K562 (cell line): ENCODE results near the gene ABAT. TPM values are rescaled to one million over a fixed set of nuclear protein-coding genes. Genes with fewer than 3 reads are reported as not detected.
A peak's percentile ranks its signal among the peaks of the same experiment; 100 is the strongest.

Experiments
- ATAC-seq: fragments of 200-7000 bp; cut with Tn5 transposase; 3 replicates; pipeline ENCODE4 v1.9.1; 2020; ENCODE audit warnings: moderate library complexity
- BruUV-seq: library from RNA; stranded (reverse); fragments of 400-500 nt; replicated peaks from 2 replicates; lab custom pipeline; 2021; lab: Mats Ljungman, UMichigan
- CTCF ChIA-PET: fragments of 300-600 bp; formaldehyde crosslinking; extraction: SDS; loops from one replicate; lab custom pipeline; 2021; ENCODE audit warnings: low intra/inter-chr PET ratio; lab: Yijun Ruan, JAX
- POLR2A ChIA-PET: fragments of 300-600, 350-650 bp; sonication (Branson Sonifier 250); formaldehyde crosslinking; extraction: SDS; loops from one replicate; lab custom pipeline; 2021; ENCODE audit warnings: antibody characterized with exemption, inconsistent platforms; lab: Yijun Ruan, JAX
- DNase-seq, 4 experiments: peaks; one replicate each; pipeline versions ENCODE4 v3.0.0 to v3.0.0-alpha.2; 2011 to 2018; ENCODE audit warnings: low spot score in 3 of 4, mixed read lengths in 3 of 4; ENCODE audit errors: extremely low read depth in 1 of 4
- FAIRE-seq: peaks from 2 replicates; lab custom pipeline; 2011; peaks lifted over from hg19 to GRCh38; lab: Jason Lieb, UNC
- H2AFZ ChIP-seq: 2 replicates; pipeline ENCODE4 v1.6.0; 2011; ENCODE audit warnings: low read depth, low read length, control low read depth, inconsistent platforms
- H3K27ac ChIP-seq: fragments of 200-600 bp; 3 replicates; pipeline ENCODE4 v1.8.0; 2011; ENCODE audit warnings: low read depth, mild to moderate bottlenecking, control low read depth, inconsistent platforms, low read length, moderate library complexity, mixed read lengths; ENCODE audit errors: extremely low read depth
- H3K27me3 ChIP-seq, 2 experiments: fragments of 300-600 bp in 1 of 2; 2 replicates in 1 of 2; 3 replicates in 1 of 2; pipeline versions ENCODE4 v1.6.0 to v1.8.0; 2011; ENCODE audit warnings: inconsistent platforms in 2 of 2, low read length in 2 of 2, mild to moderate bottlenecking in 1 of 2, mixed read lengths in 1 of 2, moderate library complexity in 1 of 2; ENCODE audit not compliant: control insufficient read depth in 2 of 2, insufficient read depth in 2 of 2
- H3K36me3 ChIP-seq: fragments of 300-600 bp; 3 replicates; pipeline ENCODE4 v1.8.0; 2011; ENCODE audit warnings: mild to moderate bottlenecking, low read length, inconsistent platforms; ENCODE audit not compliant: control insufficient read depth, insufficient read depth
- H3K4me1 ChIP-seq, 2 experiments: fragments of 200-600 bp in 1 of 2; replicated peaks in 1 of 2; 2 replicates in 1 of 2; 3 replicates in 1 of 2; pipeline versions ENCODE4 v1.5.1 to v1.8.0; 2011; ENCODE audit warnings: inconsistent platforms in 2 of 2, low read length in 2 of 2, mild to moderate bottlenecking in 1 of 2, mixed read lengths in 1 of 2, moderate library complexity in 1 of 2; ENCODE audit not compliant: control insufficient read depth in 2 of 2, insufficient read depth in 2 of 2
- H3K4me2 ChIP-seq: 2 replicates; pipeline ENCODE4 v1.6.1; 2011; ENCODE audit warnings: low read length, control low read depth, inconsistent platforms, mixed read lengths; ENCODE audit not compliant: insufficient read depth
- H3K4me3 ChIP-seq: fragments of 200-600 bp; sonication (generic), shearing (Covaris generic); 2 replicates; pipeline ENCODE4 v1.5.1; 2016; ENCODE audit warnings: control low read depth, inconsistent platforms
- H3K79me2 ChIP-seq: fragments of 200-600 bp; 3 replicates; pipeline ENCODE4 v1.8.0; 2011; ENCODE audit warnings: low read length, inconsistent platforms; ENCODE audit not compliant: control insufficient read depth, insufficient read depth
- H3K9ac ChIP-seq, 2 experiments: 2 replicates each; pipeline versions ENCODE4 v1.6.0 to v1.6.1; 2011; ENCODE audit warnings: low read depth in 2 of 2, low read length in 2 of 2, control low read depth in 1 of 2, inconsistent platforms in 1 of 2, mild to moderate bottlenecking in 1 of 2, mixed read lengths in 1 of 2; ENCODE audit not compliant: insufficient read depth in 1 of 2
- H3K9me1 ChIP-seq: one replicate; pipeline ENCODE4 v1.6.0; 2011; ENCODE audit warnings: inconsistent platforms, mild to moderate bottlenecking, low read length, moderate library complexity; ENCODE audit not compliant: control insufficient read depth, insufficient read depth
- H3K9me3 ChIP-seq: replicated peaks from 2 replicates; pipeline ENCODE4 v1.5.1; 2011; ENCODE audit warnings: low read depth, low read length, inconsistent platforms; ENCODE audit not compliant: control insufficient read depth, insufficient read depth
- H4K20me1 ChIP-seq: replicated peaks from 2 replicates; pipeline ENCODE4 v1.6.1; 2011; ENCODE audit warnings: low read length, inconsistent platforms, mixed read lengths; ENCODE audit not compliant: control insufficient read depth, insufficient read depth
- ARID1B ChIP-seq: fragments of 450-650 bp; IDR thresholded peaks from 2 replicates; pipeline ENCODE4 v1.6.1; 2016; ENCODE audit warnings: antibody characterized with exemption, mild to moderate bottlenecking, inconsistent platforms
- CBFA2T2 ChIP-seq: fragments of 450-650 bp; conservative IDR thresholded peaks from 2 replicates; pipeline ENCODE4 v1.6.1; 2017; ENCODE audit warnings: mild to moderate bottlenecking
- CBFA2T3 ChIP-seq: fragments of 450-650 bp; IDR thresholded peaks from 2 replicates; pipeline ENCODE4 v1.6.1; 2017
- NRF1 ChIP-seq, 2 experiments: fragments of 450-650 bp; IDR thresholded peaks in 1 of 2; conservative IDR thresholded peaks in 1 of 2; 2 replicates each; pipeline ENCODE4 v1.6.1; 2014; ENCODE audit warnings: mild to moderate bottlenecking in 2 of 2
- NUFIP1 ChIP-seq: fragments of 450-650 bp; IDR thresholded peaks from 2 replicates; pipeline ENCODE4 v1.6.1; 2018; ENCODE audit not compliant: partially characterized antibody
- RBM34 ChIP-seq: fragments of 200-400 bp; formaldehyde crosslinking; IDR thresholded peaks from 2 replicates; pipeline ENCODE4 v1.6.1; 2018; ENCODE audit warnings: low read length, borderline replicate concordance; ENCODE audit not compliant: insufficient read depth
- RFX1 ChIP-seq: fragments of 450-650 bp; IDR thresholded peaks from 2 replicates; pipeline ENCODE4 v1.6.1; 2016; ENCODE audit warnings: mild to moderate bottlenecking, moderate library complexity
- TAL1 ChIP-seq: fragments of 450-650 bp; IDR thresholded peaks from 2 replicates; pipeline ENCODE4 v1.6.1; 2016; ENCODE audit warnings: mild to moderate bottlenecking
- TCF3 ChIP-seq: sonication (generic); formaldehyde crosslinking; IDR thresholded peaks from 2 replicates; pipeline ENCODE4 v1.4.0; 2020; ENCODE audit warnings: mild to moderate bottlenecking, missing genetic modification reagents
- TSC22D4 ChIP-seq: fragments of 450-650 bp; IDR thresholded peaks from 2 replicates; pipeline ENCODE4 v1.6.1; 2016; ENCODE audit warnings: missing genetic modification characterization, missing biosample characterization, control low read depth
- WGBS: fragments of 100-300 bp; shearing (Covaris generic); methylation state at CpG from one replicate; pipeline ENCODE4 v1.1.6; 2016; ENCODE audit warnings: low coverage, mixed read lengths; ENCODE audit not compliant: insufficient coverage; ENCODE audit errors: missing lambda C conversion rate; 5-methylcytosine and 5-hydroxymethylcytosine counted together
- in situ Hi-C: fragments of 300-500 bp; cut with MboI; formaldehyde crosslinking; loops from 4 replicates; pipeline ENCODE4 v1.15.0; 2018; ENCODE audit warnings: inconsistent platforms, mixed read lengths
- intact Hi-C: fragments of 100-400 bp; cut with micrococcal nuclease; formaldehyde crosslinking; loops from 2 replicates; pipeline ENCODE4 v1.14.2; 2022
- polyA plus RNA-seq, 8 experiments: library from polyadenylated mRNA; depleted of rRNA in 4 of 8; stranded (reverse) in 5 of 8; unstranded in 3 of 8; fragments of >200 nt; fragmentation: Nextera tagmentation in 2 of 8; fragmentation: Illumina TruSeq in 1 of 8; extraction: Ambion mirVana in 2 of 8; extraction: Trizol in 1 of 8; gene quantifications; 2 replicates each; pipeline versions ENCODE4 v1.2.1 to v1.2.3, GENCODE V29; 2011 to 2014; ENCODE audit warnings: inconsistent platforms in 1 of 8, missing spikeins in 1 of 8
- total RNA-seq, 7 experiments: library from RNA; depleted of rRNA in 6 of 7; stranded (reverse); fragments of >200 nt in 6 of 7; fragmentation: Illumina TruSeq in 2 of 7; extraction: Trizol in 2 of 7; gene quantifications; 2 replicates each; pipeline versions ENCODE4 v1.2.1 to v1.2.3, GENCODE V29; 2011 to 2021; ENCODE audit warnings: low replicate concordance in 1 of 7
- TF ChIP-seq, protein P1 (sequence below): fragments of 250-450 bp; sonication (Bioruptor Pico); IDR thresholded peaks from 2 replicates; pipeline ENCODE4 v1.9.0; 2021; ENCODE audit warnings: mild to moderate bottlenecking, inconsistent platforms
- TF ChIP-seq, protein P2 (sequence below): sonication (generic); formaldehyde crosslinking; IDR thresholded peaks from 2 replicates; pipeline ENCODE4 v1.8.1; 2023; ENCODE audit warnings: mild to moderate bottlenecking, missing genetic modification reagents
- TF ChIP-seq, protein P3 (sequence below), 2 experiments: fragments of 450-650 bp in 1 of 2; sonication (generic) in 1 of 2; formaldehyde crosslinking in 1 of 2; IDR thresholded peaks in 1 of 2; conservative IDR thresholded peaks in 1 of 2; 2 replicates each; pipeline versions ENCODE4 v1.6.1 to v1.8.1; 2016 to 2023; ENCODE audit warnings: mild to moderate bottlenecking in 2 of 2, moderate library complexity in 2 of 2, inconsistent platforms in 1 of 2, missing genetic modification reagents in 1 of 2
- TF ChIP-seq, protein P4 (sequence below): fragments of 450-650 bp; IDR thresholded peaks from 2 replicates; pipeline ENCODE4 v1.7.1; 2018; ENCODE audit warnings: mild to moderate bottlenecking, low read depth; ENCODE audit not compliant: partially characterized antibody

ABAT gene
- total and polyA plus RNA-seq, 9 of the 15 experiments (the other 6 are each of a cell fraction or from before 2014, with no cell fraction given), result 0.01 to 0.49 (median 0.10) TPM

DNA sequence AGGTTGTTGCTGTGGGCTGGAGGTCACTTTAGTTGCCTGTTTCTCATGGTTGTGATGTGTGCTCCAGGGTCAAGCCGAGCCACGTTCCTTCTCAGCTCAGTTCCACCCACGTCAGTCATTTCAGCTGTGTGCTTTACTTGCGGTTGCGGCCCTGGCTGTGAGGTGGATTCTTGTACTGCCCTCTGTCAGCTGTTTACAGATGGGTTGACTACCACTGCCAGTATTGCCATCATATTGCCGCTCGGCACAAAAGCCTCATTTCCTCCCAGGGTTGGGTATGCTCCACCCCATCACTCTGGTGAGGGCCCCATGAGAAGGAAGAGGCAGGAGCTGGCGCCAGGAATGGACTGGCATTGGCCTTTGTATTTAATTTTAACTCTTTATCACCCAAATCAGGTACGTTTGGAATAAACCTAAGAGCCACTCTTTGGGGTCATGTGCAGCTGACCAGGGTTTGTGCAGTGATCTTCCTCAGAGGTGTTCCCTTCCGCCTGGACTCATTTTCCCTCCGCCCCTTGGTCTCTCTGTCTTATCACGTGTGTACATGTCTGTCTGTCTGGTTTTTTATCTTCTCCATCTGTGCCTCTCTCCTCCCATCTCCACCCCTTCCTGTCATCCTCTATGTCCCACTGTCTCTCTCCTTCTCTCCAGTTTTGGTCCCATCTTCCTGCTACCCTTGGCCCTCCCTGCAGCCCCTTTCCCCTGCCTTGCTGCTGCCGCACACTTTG lies 27.9 kb upstream of the ABAT start:
- peaks cover 2 to 8% of the 10 kb centered on the region in 2 experiments; a peak in 4 of 5 replicates for H3K4me1 ChIP-seq
- no peak overlapping the region for H3K4me2 ChIP-seq
- 68% methylated on average over 13 of the region's 13 CpGs for WGBS
- intact Hi-C loops, result no loop called here
- H3K36me3 ChIP-seq, result peaks cover 60% of the 10 kb centered on the region
- in situ Hi-C loops, result no loop called here
- TF ChIP-seq, protein P1, sequence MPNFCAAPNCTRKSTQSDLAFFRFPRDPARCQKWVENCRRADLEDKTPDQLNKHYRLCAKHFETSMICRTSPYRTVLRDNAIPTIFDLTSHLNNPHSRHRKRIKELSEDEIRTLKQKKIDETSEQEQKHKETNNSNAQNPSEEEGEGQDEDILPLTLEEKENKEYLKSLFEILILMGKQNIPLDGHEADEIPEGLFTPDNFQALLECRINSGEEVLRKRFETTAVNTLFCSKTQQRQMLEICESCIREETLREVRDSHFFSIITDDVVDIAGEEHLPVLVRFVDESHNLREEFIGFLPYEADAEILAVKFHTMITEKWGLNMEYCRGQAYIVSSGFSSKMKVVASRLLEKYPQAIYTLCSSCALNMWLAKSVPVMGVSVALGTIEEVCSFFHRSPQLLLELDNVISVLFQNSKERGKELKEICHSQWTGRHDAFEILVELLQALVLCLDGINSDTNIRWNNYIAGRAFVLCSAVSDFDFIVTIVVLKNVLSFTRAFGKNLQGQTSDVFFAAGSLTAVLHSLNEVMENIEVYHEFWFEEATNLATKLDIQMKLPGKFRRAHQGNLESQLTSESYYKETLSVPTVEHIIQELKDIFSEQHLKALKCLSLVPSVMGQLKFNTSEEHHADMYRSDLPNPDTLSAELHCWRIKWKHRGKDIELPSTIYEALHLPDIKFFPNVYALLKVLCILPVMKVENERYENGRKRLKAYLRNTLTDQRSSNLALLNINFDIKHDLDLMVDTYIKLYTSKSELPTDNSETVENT (CRISPR knock-in tag), result no peak
- TF ChIP-seq TCF3 (peak; percentile 22; the same call in 1 of the 2 replicates), CBFA2T2 (0 out of 2 replicates have a peak, but pooled peaks have one; percentile 33), NUFIP1 (no peak), ARID1B (0 out of 2 replicates have a peak, but pooled peaks have one; percentile 27), NRF1 (conservative IDR thresholded peaks at IDR 0.05 in 1 of 2, IDR thresholded peaks at IDR 0.05 in 1 of 2) (no peak), TSC22D4 (0 out of 2 replicates have a peak, but pooled peaks have one; percentile 29), RFX1 (no peak), CBFA2T3 (peak; percentile 69), RBM34 (no peak), TAL1 (peak; percentile 41; the same call in 1 of the 2 replicates)
- TF ChIP-seq, protein P2, sequence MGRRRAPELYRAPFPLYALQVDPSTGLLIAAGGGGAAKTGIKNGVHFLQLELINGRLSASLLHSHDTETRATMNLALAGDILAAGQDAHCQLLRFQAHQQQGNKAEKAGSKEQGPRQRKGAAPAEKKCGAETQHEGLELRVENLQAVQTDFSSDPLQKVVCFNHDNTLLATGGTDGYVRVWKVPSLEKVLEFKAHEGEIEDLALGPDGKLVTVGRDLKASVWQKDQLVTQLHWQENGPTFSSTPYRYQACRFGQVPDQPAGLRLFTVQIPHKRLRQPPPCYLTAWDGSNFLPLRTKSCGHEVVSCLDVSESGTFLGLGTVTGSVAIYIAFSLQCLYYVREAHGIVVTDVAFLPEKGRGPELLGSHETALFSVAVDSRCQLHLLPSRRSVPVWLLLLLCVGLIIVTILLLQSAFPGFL (CRISPR knock-in tag), result no peak
- TF ChIP-seq, protein P3, sequence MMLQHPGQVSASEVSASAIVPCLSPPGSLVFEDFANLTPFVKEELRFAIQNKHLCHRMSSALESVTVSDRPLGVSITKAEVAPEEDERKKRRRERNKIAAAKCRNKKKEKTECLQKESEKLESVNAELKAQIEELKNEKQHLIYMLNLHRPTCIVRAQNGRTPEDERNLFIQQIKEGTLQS (IDR thresholded peaks at IDR 0.05), result no peak
- TF ChIP-seq, protein P3 (CRISPR knock-in tag; conservative IDR thresholded peaks at IDR 0.05), result no peak
- TF ChIP-seq, protein P4, sequence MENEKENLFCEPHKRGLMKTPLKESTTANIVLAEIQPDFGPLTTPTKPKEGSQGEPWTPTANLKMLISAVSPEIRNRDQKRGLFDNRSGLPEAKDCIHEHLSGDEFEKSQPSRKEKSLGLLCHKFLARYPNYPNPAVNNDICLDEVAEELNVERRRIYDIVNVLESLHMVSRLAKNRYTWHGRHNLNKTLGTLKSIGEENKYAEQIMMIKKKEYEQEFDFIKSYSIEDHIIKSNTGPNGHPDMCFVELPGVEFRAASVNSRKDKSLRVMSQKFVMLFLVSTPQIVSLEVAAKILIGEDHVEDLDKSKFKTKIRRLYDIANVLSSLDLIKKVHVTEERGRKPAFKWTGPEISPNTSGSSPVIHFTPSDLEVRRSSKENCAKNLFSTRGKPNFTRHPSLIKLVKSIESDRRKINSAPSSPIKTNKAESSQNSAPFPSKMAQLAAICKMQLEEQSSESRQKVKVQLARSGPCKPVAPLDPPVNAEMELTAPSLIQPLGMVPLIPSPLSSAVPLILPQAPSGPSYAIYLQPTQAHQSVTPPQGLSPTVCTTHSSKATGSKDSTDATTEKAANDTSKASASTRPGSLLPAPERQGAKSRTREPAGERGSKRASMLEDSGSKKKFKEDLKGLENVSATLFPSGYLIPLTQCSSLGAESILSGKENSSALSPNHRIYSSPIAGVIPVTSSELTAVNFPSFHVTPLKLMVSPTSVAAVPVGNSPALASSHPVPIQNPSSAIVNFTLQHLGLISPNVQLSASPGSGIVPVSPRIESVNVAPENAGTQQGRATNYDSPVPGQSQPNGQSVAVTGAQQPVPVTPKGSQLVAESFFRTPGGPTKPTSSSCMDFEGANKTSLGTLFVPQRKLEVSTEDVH, result no peak
- FAIRE-seq (peak; percentile 15), DNase-seq (peak in 2 of 4 experiments; percentile 15 to 41), ATAC-seq (peak; percentile 47; the same call in 2 of the 3 replicates)
- no peaks in the 10 kb centered on the region for H3K27me3 ChIP-seq
- no peaks in the 10 kb centered on the region for H3K9me3 ChIP-seq
- ChIA-PET CTCF (no interaction called here), POLR2A (no interaction called here)
- H3K4me3 ChIP-seq, result no peak overlapping the region
- H3K27ac ChIP-seq, result no peak overlapping the region
- no peak overlapping the region for H2AFZ ChIP-seq
- no TSS peak for BruUV-seq
- H3K9me1 ChIP-seq, result no peaks in the 10 kb centered on the region
- H3K9ac ChIP-seq, result no peak overlapping the region
- H4K20me1 ChIP-seq, result 0 out of 2 replicates have a peak, but pooled peaks cover 5% of the 10 kb centered on the region
- H3K79me2 ChIP-seq, result no peaks in the 10 kb centered on the region
